Loucy (cell line): ENCODE measurements around the gene TUBA4B.

Source experiments
- H2AFZ ChIP-seq: fragments of 200-600 bp; sonication (generic); 2 replicates; pipeline ENCODE4 v1.6.0; 2016; ENCODE audit warnings: antibody characterized with exemption, mild to moderate bottlenecking, low read length, moderate library complexity
- H3F3A ChIP-seq: fragments of 200-600 bp; 2 replicates; pipeline ENCODE4 v1.6.0; 2016; ENCODE audit warnings: antibody characterized with exemption, low read depth, mild to moderate bottlenecking
- H3K27me3 ChIP-seq: fragments of 200-600 bp; sonication (generic); 2 replicates; pipeline ENCODE4 v1.6.1; 2014; ENCODE audit warnings: low read length, mild to moderate bottlenecking; ENCODE audit not compliant: insufficient read depth, poor library complexity, severe bottlenecking
- H3K36me3 ChIP-seq: fragments of 200-600 bp; sonication (generic); 2 replicates; pipeline ENCODE4 v1.6.1; 2016; ENCODE audit warnings: low read length; ENCODE audit not compliant: insufficient read depth
- H3K4me1 ChIP-seq: fragments of 200-600 bp; sonication (generic); 2 replicates; pipeline ENCODE4 v1.5.1; 2014; ENCODE audit warnings: low read length, mild to moderate bottlenecking; ENCODE audit not compliant: insufficient read depth, poor library complexity, severe bottlenecking
- H3K4me2 ChIP-seq: fragments of 200-600 bp; sonication (generic); 2 replicates; pipeline ENCODE4 v1.6.0; 2014; ENCODE audit warnings: antibody characterized with exemption, low read length, low read depth, mild to moderate bottlenecking; ENCODE audit not compliant: poor library complexity, severe bottlenecking
- H3K4me3 ChIP-seq: fragments of 200-600 bp; sonication (generic); 2 replicates; pipeline ENCODE4 v1.5.1; 2014; ENCODE audit warnings: low read length, mild to moderate bottlenecking, mixed read lengths; ENCODE audit not compliant: poor library complexity, severe bottlenecking
- H3K79me2 ChIP-seq: fragments of 200-600 bp; sonication (generic); 2 replicates; pipeline ENCODE4 v1.6.1; 2014; ENCODE audit warnings: low read length; ENCODE audit not compliant: insufficient read depth
- H3K9ac ChIP-seq: fragments of 200-600 bp; sonication (generic); 2 replicates; pipeline ENCODE4 v1.6.0; 2014; ENCODE audit warnings: mild to moderate bottlenecking, low read depth, low read length, moderate library complexity; ENCODE audit not compliant: poor library complexity, severe bottlenecking
- H3K9me2 ChIP-seq: fragments of 200-600 bp; sonication (generic); replicated peaks from 2 replicates; pipeline ENCODE4 v1.6.1; 2016; ENCODE audit warnings: low read depth, low read length, mixed read lengths
- H3K9me3 ChIP-seq: fragments of 200-600 bp; sonication (generic); 2 replicates; pipeline ENCODE4 v1.6.1; 2014; ENCODE audit warnings: mild to moderate bottlenecking, antibody characterized with exemption, low read length, low read depth; ENCODE audit not compliant: insufficient read depth
- H4K20me1 ChIP-seq: fragments of 200-600 bp; sonication (generic); 2 replicates; pipeline ENCODE4 v1.6.0; 2014; ENCODE audit warnings: antibody characterized with exemption, low read length, mild to moderate bottlenecking; ENCODE audit not compliant: insufficient read depth, poor library complexity, severe bottlenecking
- EZH2phosphoT487 ChIP-seq: fragments of 200-600 bp; IDR thresholded peaks from 2 replicates; pipeline ENCODE4 v1.6.1; 2018; ENCODE audit warnings: antibody characterized with exemption, mild to moderate bottlenecking, moderate library complexity, borderline replicate concordance
- TF ChIP-seq, protein P1 (sequence below): fragments of 200-600 bp; sonication (generic); conservative IDR thresholded peaks from 2 replicates; pipeline ENCODE4 v1.5.1; 2014; ENCODE audit warnings: mild to moderate bottlenecking, antibody characterized with exemption, low read length

TUBA4B gene

DNA sequence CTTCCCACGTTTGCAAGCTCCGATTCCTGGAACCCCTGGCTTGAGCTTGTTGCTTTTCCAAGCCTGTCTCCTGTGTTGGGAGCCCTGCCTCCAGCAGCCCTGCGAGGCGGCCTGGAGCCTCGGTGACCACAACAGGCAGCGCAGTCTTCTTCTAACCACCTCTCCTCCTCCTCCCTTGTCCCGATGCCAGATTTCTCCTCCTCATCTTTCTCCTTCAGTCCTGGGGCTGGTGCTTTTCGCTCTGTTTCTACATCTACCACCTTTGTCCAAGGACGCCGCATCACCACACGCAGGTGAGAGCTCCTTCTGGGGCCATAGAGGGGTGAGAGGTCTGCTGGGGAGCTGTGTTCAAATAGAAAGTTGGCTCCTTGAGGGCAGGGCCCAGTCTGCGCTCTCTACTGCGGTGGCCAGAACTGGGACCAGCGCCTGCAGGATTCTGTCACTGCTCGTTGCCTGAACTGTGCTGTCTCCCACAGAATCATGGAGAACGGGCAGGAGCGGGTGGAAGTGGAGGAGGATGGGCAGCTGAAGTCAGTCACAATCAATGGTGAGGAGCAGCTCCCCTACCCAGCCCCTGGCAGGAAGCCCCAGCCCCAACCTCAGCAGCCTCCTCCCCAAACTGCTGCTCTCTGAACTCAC is 30.0 kb downstream of the TUBA4B start:
- no peak overlapping the region for H3K4me2 ChIP-seq
- no peak overlapping the region for H3K4me3 ChIP-seq
- H3K9me3 ChIP-seq = no peaks in the 10 kb centered on the region
- no peak overlapping the region for H3K9ac ChIP-seq
- no peaks in the 10 kb centered on the region for H3K27me3 ChIP-seq
- TF ChIP-seq, protein P1, sequence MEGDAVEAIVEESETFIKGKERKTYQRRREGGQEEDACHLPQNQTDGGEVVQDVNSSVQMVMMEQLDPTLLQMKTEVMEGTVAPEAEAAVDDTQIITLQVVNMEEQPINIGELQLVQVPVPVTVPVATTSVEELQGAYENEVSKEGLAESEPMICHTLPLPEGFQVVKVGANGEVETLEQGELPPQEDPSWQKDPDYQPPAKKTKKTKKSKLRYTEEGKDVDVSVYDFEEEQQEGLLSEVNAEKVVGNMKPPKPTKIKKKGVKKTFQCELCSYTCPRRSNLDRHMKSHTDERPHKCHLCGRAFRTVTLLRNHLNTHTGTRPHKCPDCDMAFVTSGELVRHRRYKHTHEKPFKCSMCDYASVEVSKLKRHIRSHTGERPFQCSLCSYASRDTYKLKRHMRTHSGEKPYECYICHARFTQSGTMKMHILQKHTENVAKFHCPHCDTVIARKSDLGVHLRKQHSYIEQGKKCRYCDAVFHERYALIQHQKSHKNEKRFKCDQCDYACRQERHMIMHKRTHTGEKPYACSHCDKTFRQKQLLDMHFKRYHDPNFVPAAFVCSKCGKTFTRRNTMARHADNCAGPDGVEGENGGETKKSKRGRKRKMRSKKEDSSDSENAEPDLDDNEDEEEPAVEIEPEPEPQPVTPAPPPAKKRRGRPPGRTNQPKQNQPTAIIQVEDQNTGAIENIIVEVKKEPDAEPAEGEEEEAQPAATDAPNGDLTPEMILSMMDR = no peak
- no peak for TF ChIP-seq EZH2phosphoT487
- H3K79me2 ChIP-seq = peaks cover 6% of the 10 kb centered on the region; the same call in 1 of the 2 replicates
- peaks cover 18% of the 10 kb centered on the region for H3K4me1 ChIP-seq
- peaks cover 6% of the 10 kb centered on the region for H4K20me1 ChIP-seq
- no peaks in the 10 kb centered on the region; the same call in 1 of the 2 replicates for H3K36me3 ChIP-seq
- no peaks in the 10 kb centered on the region for H3F3A ChIP-seq
- H2AFZ ChIP-seq = no peak overlapping the region
- H3K9me2 ChIP-seq = no peaks in the 10 kb centered on the region

DNA sequence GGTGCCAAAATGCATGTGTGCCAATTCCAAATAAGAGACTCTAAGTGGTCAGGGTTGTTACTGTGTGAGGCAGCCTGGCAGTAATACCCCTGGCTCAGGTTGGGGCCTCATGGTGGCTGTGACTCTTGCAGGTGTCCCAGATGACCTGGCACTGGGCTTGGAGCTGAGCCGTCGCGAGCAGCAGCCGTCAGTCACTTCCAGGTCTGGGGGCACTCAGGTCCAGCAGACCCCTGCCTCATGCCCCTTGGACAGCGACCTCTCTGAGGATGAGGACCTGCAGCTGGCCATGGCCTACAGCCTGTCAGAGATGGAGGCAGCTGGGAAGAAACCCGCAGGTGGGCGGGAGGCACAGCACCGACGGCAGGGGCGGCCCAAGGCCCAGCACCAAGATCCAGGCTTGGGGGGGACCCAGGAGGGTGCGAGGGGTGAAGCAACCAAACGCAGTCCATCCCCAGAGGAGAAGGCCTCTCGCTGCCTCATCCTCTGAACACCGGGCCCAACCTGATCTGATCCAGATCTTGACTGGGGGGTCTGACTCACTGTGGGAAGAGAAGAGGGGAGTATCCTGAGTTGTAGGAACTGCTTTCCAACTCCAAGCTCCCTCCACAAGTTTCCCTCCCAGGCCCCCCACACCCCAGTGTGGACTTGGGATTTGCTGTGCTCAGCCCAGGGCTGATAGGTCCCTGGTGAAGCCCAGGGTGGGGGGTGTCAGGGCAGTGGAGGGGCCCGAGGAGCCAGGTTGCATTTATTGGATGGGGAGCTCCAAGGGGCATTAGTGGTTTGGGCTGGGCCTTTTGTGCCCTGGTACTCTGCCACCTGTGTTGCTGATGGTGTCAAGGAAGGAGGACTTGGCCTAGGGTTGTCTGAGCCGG is 31.7 kb downstream of the TUBA4B start:
- Histone ChIP-seq H3K4me2 (no peak overlapping the region), H2AFZ (no peak overlapping the region), H3K4me3 (no peak overlapping the region), H3F3A (no peaks in the 10 kb centered on the region), H3K4me1 (peaks cover 12% of the 10 kb centered on the region), H3K9me2 (no peaks in the 10 kb centered on the region), H3K79me2 (peaks cover 6% of the 10 kb centered on the region; the same call in 1 of the 2 replicates), H4K20me1 (peaks cover 6% of the 10 kb centered on the region), H3K9ac (no peak overlapping the region), H3K36me3 (no peaks in the 10 kb centered on the region; the same call in 1 of the 2 replicates), H3K27me3 (no peaks in the 10 kb centered on the region), H3K9me3 (no peaks in the 10 kb centered on the region)
- TF ChIP-seq, protein P1 = no peak
- no peak for TF ChIP-seq EZH2phosphoT487

DNA sequence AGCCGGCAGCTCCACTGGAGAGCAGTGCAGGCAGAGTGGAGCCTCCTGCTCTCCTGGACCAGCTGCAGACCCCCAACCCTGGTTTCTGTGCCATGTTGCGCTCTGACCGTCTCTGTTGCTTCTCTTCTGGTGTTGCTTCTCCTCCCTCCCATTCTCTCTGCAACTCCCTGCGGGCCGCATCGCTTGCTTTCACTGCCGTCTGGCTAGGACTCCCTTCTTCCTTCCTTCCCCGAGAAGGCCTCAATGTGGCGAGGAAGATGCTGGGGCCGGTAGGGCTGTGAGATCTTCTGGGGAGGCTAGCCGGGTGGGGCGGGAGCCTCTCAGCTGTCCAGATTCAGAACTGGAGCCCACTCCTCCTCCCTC is 32.3 kb downstream of the TUBA4B start:
- Histone ChIP-seq H3K4me2 (no peak overlapping the region), H3K27me3 (no peaks in the 10 kb centered on the region), H2AFZ (no peak overlapping the region), H3K9me2 (no peaks in the 10 kb centered on the region), H3K79me2 (peaks cover under 1% of the 10 kb centered on the region; the same call in 1 of the 2 replicates), H3K4me1 (peaks cover 7% of the 10 kb centered on the region), H3K9me3 (no peaks in the 10 kb centered on the region), H3K4me3 (no peak overlapping the region), H3K9ac (no peak overlapping the region), H3F3A (no peaks in the 10 kb centered on the region), H4K20me1 (no peaks in the 10 kb centered on the region), H3K36me3 (no peaks in the 10 kb centered on the region; the same call in 1 of the 2 replicates)
- TF ChIP-seq EZH2phosphoT487 = no peak
- TF ChIP-seq, protein P1 = no peak
